ENCODE data around the gene SLC18A3. TPM values are rescaled to one million over a fixed set of nuclear protein-coding genes. Genes with fewer than 3 reads are reported as not detected.

SLC18A3 gene
- total RNA-seq, 1 donor from 2014 or later, result not detected

- no peaks in the 10 kb centered on the region for H3K36me3 ChIP-seq (ENCODE audit: control insufficient read depth, insufficient read depth, low read length)
- no peak for DNase-seq (ENCODE audit: low read depth)
- no peak within 1 kb of the TSS for H3K4me3 ChIP-seq (ENCODE audit: low read depth, low read length)
- no peak for TF ChIP-seq CTCF (IDR thresholded peaks at IDR 0.05; ENCODE audit: insufficient read depth, low read length, severe bottlenecking)
- peaks cover 59% of the 10 kb centered on the region for H3K27me3 ChIP-seq (ENCODE audit: control insufficient read depth, insufficient read depth, low read length)
- FAIRE-seq, result no peak
These were observed 3.8 kb downstream of the SLC18A3 start, which contains the start of gene CHAT for GRCh38 chr10:49613882-49614241. Gene CHAT, plus strand, starts transcription at chr10:49614037. Its CDS starts 153 bp downstream, at chr10:49614190.

- DNase-seq (ENCODE audit: low read depth), result no peak
- TF ChIP-seq CTCF (IDR thresholded peaks at IDR 0.05; ENCODE audit: insufficient read depth, low read length, severe bottlenecking), result no peak
These were observed 4.4 kb downstream of the SLC18A3 start for GRCh38 chr10:49614242-49615198.

GRCh38 chr10:49615213-49615612 is 5.1 kb downstream of the SLC18A3 start:
- no peak for FAIRE-seq
- Histone ChIP-seq H3K4me3 (ENCODE audit: low read depth, low read length) (no peak overlapping the region), H3K36me3 (ENCODE audit: control insufficient read depth, insufficient read depth, low read length) (no peaks in the 10 kb centered on the region), H3K27me3 (ENCODE audit: control insufficient read depth, insufficient read depth, low read length) (peaks cover 52% of the 10 kb centered on the region)
- TF ChIP-seq CTCF (IDR thresholded peaks at IDR 0.05; ENCODE audit: insufficient read depth, low read length, severe bottlenecking), result no peak
- no peak for DNase-seq (ENCODE audit: low read depth)

More at GRCh38 chr10:49614242-49615198, 4.4 kb downstream of the SLC18A3 start:
- Histone ChIP-seq H3K27me3 (ENCODE audit: control insufficient read depth, insufficient read depth, low read length) (peaks cover 53% of the 10 kb centered on the region), H3K36me3 (ENCODE audit: control insufficient read depth, insufficient read depth, low read length) (no peaks in the 10 kb centered on the region), H3K4me3 (ENCODE audit: low read depth, low read length) (no peak overlapping the region)
- FAIRE-seq, result no peak

GRCh38 chr10:49615721-49616120 is 5.6 kb downstream of the SLC18A3 start:
- no peak for TF ChIP-seq CTCF (IDR thresholded peaks at IDR 0.05; ENCODE audit: insufficient read depth, low read length, severe bottlenecking)
- no peak for FAIRE-seq
- DNase-seq (ENCODE audit: low read depth), result no peak
- Histone ChIP-seq H3K27me3 (ENCODE audit: control insufficient read depth, insufficient read depth, low read length) (peaks cover 51% of the 10 kb centered on the region), H3K36me3 (ENCODE audit: control insufficient read depth, insufficient read depth, low read length) (no peaks in the 10 kb centered on the region), H3K4me3 (ENCODE audit: low read depth, low read length) (no peak overlapping the region)

GRCh38 chr10:49616421-49617101 is 6.5 kb downstream of the SLC18A3 start:
- FAIRE-seq (no peak), DNase-seq (ENCODE audit: low read depth) (no peak)
- no peak overlapping the region for H3K4me3 ChIP-seq (ENCODE audit: low read depth, low read length)
- peaks cover 44% of the 10 kb centered on the region for H3K27me3 ChIP-seq (ENCODE audit: control insufficient read depth, insufficient read depth, low read length)
- no peaks in the 10 kb centered on the region for H3K36me3 ChIP-seq (ENCODE audit: control insufficient read depth, insufficient read depth, low read length)
- TF ChIP-seq CTCF (IDR thresholded peaks at IDR 0.05; ENCODE audit: insufficient read depth, low read length, severe bottlenecking), result no peak

Data from bronchial epithelial cell (primary cell).